CMK (cell line): Measurements from ENCODE around the gene NUDT16L1.

Experiments used
- DNase-seq: peaks from one replicate; pipeline ENCODE4 v3.0.0-alpha.2; 2010; ENCODE audit warnings: low read depth

Gene NUDT16L1

GRCh38 chr16:4663777-4664465, 29.4 kb upstream of the NUDT16L1 start:
- DNase-seq, result peak; percentile 81

GRCh38 chr16:4664538-4665418, 28.6 kb upstream of the NUDT16L1 start:
- DNase-seq, result peak; percentile 33

DNA sequence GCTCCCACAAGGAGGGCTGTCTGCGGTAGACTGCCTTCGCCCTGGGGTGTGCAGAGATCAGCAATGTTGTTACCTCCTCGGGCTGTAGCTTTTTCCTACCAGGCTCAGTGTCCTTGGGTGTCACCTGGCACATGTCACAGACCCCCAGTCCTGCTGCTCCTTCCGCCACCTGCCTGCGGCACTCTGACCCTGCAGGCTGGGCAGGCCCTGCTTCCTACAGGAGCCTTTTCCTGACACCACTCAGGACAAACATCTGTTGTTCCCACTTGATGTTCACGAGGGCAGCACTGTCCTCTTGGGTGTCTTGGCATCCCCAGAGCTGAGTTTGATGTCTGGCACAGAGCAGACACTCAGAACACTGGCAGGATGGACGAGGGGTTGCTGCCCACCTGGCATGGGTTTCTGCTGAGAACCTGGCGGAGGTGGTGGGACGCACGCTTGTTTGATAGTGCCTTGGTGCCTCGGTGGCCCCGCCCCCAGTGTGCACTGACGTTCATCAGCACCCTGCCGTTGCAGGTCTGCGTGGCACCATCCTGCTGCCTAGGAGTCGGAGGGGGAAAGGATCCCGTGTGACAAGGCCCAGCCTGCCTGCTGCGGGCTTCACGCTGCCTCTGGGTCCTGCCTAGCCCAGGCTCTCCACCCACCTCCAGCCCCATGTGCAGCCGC, 26.7 kb upstream of the NUDT16L1 start:
- DNase-seq, result no peak

- no peak for DNase-seq
These were observed 26.0 kb upstream of the NUDT16L1 start for GRCh38 chr16:4667203-4667963.

- no peak for DNase-seq
These were observed 24.9 kb upstream of the NUDT16L1 start for GRCh38 chr16:4668313-4668960.

- no peak for DNase-seq
These were observed 19.8 kb upstream of the NUDT16L1 start for GRCh38 chr16:4673387-4674046.

- DNase-seq, result no peak
These were observed 18.3 kb upstream of the NUDT16L1 start for GRCh38 chr16:4674926-4675530.

DNA sequence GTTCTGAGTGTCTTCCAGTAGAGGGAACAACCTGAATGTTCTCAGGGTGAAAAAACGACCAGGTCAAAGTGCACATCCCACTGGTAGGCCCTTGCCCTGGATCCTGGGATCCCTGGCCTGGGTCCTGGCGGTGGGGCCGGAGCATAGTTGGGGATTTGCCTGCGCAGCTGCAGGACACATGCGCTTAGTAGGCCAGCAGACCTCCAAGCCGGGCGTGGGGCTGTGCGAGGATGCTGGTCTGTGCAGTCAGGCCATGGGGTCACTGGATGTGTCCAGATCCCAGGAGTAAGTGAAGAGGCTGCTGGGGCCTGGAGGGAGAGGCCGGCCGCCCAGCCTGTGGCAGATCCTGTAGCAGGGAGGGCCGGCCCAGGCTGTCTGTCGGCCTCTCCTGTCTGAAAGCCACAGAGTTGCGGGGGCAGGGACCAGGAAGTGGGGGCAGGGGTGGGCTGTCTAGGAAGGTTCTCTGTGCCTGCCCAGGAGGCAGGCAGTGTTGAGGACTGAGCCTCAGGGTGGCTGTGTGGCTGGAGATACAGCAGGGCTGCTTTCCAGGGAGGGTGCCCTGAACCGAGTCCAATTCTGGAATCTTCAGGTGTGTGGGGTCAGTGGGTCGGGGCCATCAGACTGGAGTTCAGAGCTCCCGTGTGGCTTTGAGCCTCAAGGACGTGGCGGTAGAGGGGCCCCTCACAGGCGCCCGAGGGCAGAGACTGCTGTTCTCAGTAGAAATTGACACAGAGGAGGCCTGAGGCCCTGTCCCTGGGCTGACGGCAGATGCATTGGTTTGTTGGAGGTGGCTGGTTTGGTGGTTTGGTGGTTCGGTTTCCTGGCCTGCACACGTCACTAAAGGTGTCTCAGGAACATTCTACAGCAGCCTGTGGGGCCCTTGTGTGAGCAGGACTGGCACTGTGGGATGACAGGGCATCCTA, 17.2 kb upstream of the NUDT16L1 start:
- no peak for DNase-seq

DNA sequence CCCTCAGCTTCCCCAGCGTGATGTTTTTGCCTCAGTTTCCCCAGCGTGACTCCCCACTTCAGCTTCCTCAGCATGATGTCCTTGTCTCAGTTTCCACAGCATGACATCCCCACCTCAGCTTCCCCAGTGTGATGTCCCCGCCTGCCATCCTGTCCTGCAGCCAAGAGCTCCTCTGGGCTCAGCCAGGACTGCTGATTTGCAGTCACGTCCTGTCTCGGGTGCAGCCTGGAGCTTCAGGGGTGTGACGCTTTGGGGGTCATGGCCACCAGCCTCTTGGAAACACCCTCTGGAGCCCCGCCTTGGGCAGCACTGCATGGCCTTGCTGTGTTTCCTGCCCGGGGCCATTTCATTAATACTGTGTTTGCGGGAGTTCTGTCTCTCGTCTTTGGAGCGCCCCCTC, 16.5 kb upstream of the NUDT16L1 start:
- DNase-seq, result no peak

GRCh38 chr16:4677390-4677789, 16.0 kb upstream of the NUDT16L1 start:
- DNase-seq, result no peak

- DNase-seq, result no peak
These were observed 15.4 kb upstream of the NUDT16L1 start for GRCh38 chr16:4677994-4678393.

DNA sequence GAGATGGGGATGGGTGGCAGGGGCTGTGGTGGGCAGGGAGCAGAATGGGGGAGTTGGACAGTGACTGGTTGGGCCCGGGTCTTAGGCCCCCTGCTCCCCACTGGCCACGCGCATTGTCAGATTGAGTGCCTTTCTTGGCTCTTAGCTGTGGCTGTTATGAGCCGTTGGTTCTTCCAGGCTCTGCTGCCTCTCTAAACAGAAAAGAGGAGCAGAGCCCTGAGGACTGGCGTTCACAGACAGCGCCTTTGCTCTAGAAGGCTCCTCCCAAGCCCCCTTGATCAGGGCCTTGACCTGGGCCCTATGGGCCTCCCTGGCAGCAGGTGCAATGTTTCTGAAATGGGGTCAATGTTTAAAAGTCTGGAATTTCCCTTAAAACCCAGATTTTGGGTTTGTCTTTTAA, 14.8 kb upstream of the NUDT16L1 start:
- DNase-seq, result no peak

DNA sequence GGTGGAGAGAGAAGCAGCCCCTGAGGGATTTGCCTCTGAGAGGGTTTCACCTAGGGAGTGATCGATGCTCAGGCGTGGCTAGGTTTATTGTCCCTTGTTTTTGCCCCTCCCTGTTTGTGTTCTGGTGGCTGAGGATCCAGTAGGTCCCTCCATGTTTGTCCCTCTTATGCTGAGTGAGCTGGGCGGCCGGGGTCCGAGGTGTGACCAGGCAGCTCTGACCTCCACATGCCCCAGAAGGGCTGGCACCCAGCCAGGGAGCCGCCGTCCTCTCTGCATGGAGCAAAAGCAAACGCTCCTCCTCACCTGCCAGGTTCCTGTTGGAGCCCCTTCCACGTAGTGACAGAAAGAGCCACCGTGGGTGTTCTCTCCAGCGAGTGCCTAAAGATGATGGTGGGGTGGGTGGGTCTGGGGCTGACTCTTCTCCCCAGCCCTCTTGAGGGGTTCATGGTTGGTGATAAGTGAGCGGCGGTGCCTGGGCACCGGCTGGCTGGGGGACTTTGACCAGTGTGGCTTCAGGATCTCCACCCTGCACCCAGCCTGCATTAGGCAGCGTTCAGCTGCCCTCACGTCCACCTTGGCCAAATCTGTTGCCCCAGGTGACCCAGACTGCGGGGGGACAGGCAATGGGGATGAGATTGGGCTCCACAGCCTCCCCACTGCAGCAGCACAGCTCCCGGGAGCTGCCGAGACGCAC, 14.1 kb upstream of the NUDT16L1 start:
- no peak for DNase-seq

GRCh38 chr16:4679850-4680636, 13.3 kb upstream of the NUDT16L1 start:
- no peak for DNase-seq

DNA sequence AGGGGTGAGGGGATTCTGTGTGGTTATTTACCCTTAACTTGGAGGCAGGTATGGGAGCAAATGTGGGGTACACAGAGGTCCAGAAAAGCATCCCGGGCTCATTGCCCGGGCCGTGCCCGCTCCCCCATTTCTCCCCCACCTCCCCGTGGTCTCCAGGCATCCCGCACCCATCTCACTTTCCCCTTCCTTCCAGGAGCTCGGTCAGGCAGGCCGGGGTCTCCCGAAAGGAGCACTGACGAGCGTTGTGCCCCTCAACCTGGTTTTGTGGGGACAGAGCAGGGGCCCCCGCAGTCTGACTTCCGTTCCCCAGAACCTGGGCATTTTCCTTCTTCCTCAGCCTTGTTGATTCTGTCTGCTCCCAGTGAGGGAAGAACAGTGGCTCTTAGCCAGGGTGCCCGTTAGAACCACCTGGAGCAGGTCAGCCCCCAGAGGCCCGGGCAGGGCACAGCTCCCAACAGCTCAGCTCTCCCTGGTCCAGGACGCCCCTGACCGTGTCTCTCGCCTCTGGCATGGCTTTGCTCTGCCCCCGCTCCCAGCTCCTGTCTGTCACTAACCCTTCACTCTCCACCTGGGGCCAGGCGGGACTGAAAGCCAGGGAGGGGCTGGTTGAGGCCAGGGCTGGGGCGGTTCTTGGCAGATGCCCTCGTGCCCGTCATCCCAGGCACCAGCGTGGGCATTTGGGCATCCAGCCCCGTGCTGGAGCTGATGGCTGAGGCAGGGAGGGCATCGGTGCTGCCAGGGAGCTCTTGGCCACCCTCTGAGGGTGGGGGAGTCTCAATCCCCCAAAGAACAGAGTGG, 12.5 kb upstream of the NUDT16L1 start:
- no peak for DNase-seq

DNA sequence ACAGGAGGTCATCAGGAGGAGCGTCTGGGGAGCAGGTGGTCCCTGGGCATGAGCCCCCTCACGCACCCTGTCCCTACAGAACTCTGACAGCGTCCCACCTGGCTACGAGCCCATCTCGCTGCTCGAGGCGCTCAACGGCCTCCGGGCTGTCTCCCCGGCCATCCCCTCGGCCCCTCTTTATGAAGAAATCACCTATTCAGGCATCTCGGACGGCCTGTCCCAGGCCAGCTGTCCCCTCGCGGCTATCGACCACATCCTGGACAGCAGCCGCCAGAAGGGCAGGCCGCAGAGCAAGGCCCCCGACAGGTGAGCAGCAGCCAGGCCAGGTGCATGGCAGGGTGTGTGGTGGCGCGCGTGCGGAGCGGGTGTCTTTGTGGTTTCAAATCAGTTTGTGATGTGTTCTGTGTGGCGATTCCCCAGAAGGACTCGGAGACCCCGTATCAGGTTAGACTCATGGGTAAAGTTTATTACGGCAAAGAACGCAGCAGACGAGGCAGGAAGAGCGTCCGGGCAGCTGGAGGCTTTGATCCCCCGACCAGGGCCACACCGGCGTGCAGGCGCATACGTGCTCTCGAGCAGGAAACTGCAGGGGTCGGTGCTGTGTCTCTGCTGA, 11.8 kb upstream of the NUDT16L1 start:
- DNase-seq, result no peak

GRCh38 chr16:4682084-4682591, 11.2 kb upstream of the NUDT16L1 start:
- DNase-seq, result no peak
